HepG2 (cell line): ENCODE data around the gene SPAG4. TPM values are rescaled to one million over a fixed set of nuclear protein-coding genes. Genes with fewer than 3 reads are reported as not detected.
A peak's percentile ranks its signal among the peaks of the same experiment; 100 is the strongest.

Source experiments
- AGO2 ChIP-seq: fragments of 200-400 bp; formaldehyde crosslinking; optimal IDR thresholded peaks from 2 replicates; pipeline ENCODE3; 2017; ENCODE audit warnings: mild to moderate bottlenecking, low read depth, low read length, moderate library complexity
- AHR ChIP-seq: IDR thresholded peaks from 2 replicates; pipeline ENCODE4 v1.6.1; 2018; ENCODE audit warnings: missing genetic modification reagents, missing compliant biosample characterization
- IRF2 ChIP-seq: IDR thresholded peaks from 2 replicates; pipeline ENCODE4 v1.6.1; 2018; ENCODE audit warnings: missing genetic modification reagents, missing compliant biosample characterization
- MYC ChIP-seq: sonication (generic); formaldehyde crosslinking; IDR thresholded peaks from 2 replicates; pipeline ENCODE4 v1.9.0; 2021; ENCODE audit warnings: missing genetic modification reagents, borderline replicate concordance
- NFKB2 ChIP-seq: sonication (generic); formaldehyde crosslinking; IDR thresholded peaks from 2 replicates; pipeline ENCODE4 v1.4.0; 2020; ENCODE audit warnings: missing genetic modification reagents, borderline replicate concordance
- PHF21A ChIP-seq: sonication (generic); formaldehyde crosslinking; IDR thresholded peaks from 2 replicates; pipeline ENCODE4 v1.5.0; 2020; ENCODE audit warnings: mild to moderate bottlenecking, missing genetic modification reagents
- POLR2AphosphoS5 ChIP-seq: IDR thresholded peaks from 2 replicates; pipeline ENCODE4 v1.6.1; 2012; ENCODE audit warnings: low read depth, low read length
- PRPF4 ChIP-seq: fragments of 200-400 bp; formaldehyde crosslinking; IDR thresholded peaks from 2 replicates; pipeline ENCODE4 v1.6.1; 2016; ENCODE audit warnings: low read length, low read depth; ENCODE audit not compliant: poor library complexity, severe bottlenecking
- SP4 ChIP-seq: sonication (generic); formaldehyde crosslinking; IDR thresholded peaks from 2 replicates; pipeline ENCODE4 v1.8.1; 2023; ENCODE audit warnings: mild to moderate bottlenecking, missing genetic modification reagents
- TBX3 ChIP-seq: fragments of 450-650 bp; IDR thresholded peaks from 2 replicates; pipeline ENCODE4 v1.6.1; 2017; ENCODE audit warnings: antibody characterized with exemption, mild to moderate bottlenecking, inconsistent platforms, borderline replicate concordance
- XBP1 ChIP-seq: sonication (generic); formaldehyde crosslinking; IDR thresholded peaks from 2 replicates; pipeline ENCODE4 v1.5.0; 2020; ENCODE audit warnings: missing genetic modification reagents
- ZNF547 ChIP-seq: sonication (generic); formaldehyde crosslinking; IDR thresholded peaks from 2 replicates; pipeline ENCODE4 v1.5.1; 2020; ENCODE audit warnings: mild to moderate bottlenecking, missing genetic modification reagents
- ZNF619 ChIP-seq: sonication (generic); formaldehyde crosslinking; IDR thresholded peaks from 2 replicates; pipeline ENCODE4 v1.4.0; 2020; ENCODE audit warnings: mild to moderate bottlenecking, missing genetic modification reagents
- polyA plus RNA-seq, 8 experiments: library from polyadenylated mRNA; depleted of rRNA in 3 of 8; stranded (reverse) in 7 of 8; unstranded in 1 of 8; fragments of >200 nt; fragmentation: Illumina TruSeq in 4 of 8; extraction: Trizol in 4 of 8; gene quantifications; 2 replicates each; pipeline versions ENCODE4 v1.2.1 to v1.2.3, GENCODE V29; 2011 to 2016; ENCODE audit warnings: low read depth in 4 of 8, missing spikeins in 1 of 8, mixed read lengths in 1 of 8; ENCODE audit not compliant: insufficient read depth in 1 of 8
- total RNA-seq, 5 experiments: library from RNA; depleted of rRNA; stranded (reverse); fragments of >200 nt; fragmentation: Illumina TruSeq; extraction: Trizol; gene quantifications; 2 replicates each; pipeline ENCODE4 v1.2.3, GENCODE V29; 2016; ENCODE audit warnings: low read depth in 1 of 5
- TF ChIP-seq, protein P1 (sequence below): sonication (generic); formaldehyde crosslinking; IDR thresholded peaks from 2 replicates; pipeline ENCODE4 v1.4.0; 2020; ENCODE audit warnings: missing genetic modification reagents
- TF ChIP-seq, protein P2 (sequence below): sonication (generic); formaldehyde crosslinking; IDR thresholded peaks from 2 replicates; pipeline ENCODE4 v1.4.0; 2020; ENCODE audit warnings: mild to moderate bottlenecking, low read depth, missing genetic modification reagents
- TF ChIP-seq, protein P3 (sequence below): sonication (generic); formaldehyde crosslinking; IDR thresholded peaks from 2 replicates; pipeline ENCODE4 v1.5.0; 2020; ENCODE audit warnings: mild to moderate bottlenecking, missing genetic modification reagents
- TF ChIP-seq, protein P4 (sequence below): sonication (generic); formaldehyde crosslinking; IDR thresholded peaks from 2 replicates; pipeline ENCODE4 v1.5.1; 2020; ENCODE audit warnings: missing genetic modification reagents, mild to moderate bottlenecking, borderline replicate concordance
- TF ChIP-seq, protein P5 (sequence below): sonication (generic); formaldehyde crosslinking; IDR thresholded peaks from 2 replicates; pipeline ENCODE4 v1.5.0; 2020; ENCODE audit warnings: missing genetic modification reagents, mild to moderate bottlenecking, borderline replicate concordance

Gene SPAG4
- total and polyA plus RNA-seq, 2 of the 13 experiments (the other 11 are each of a cell fraction or from before 2014, with no cell fraction given): 5.8 to 137 TPM

DNA sequence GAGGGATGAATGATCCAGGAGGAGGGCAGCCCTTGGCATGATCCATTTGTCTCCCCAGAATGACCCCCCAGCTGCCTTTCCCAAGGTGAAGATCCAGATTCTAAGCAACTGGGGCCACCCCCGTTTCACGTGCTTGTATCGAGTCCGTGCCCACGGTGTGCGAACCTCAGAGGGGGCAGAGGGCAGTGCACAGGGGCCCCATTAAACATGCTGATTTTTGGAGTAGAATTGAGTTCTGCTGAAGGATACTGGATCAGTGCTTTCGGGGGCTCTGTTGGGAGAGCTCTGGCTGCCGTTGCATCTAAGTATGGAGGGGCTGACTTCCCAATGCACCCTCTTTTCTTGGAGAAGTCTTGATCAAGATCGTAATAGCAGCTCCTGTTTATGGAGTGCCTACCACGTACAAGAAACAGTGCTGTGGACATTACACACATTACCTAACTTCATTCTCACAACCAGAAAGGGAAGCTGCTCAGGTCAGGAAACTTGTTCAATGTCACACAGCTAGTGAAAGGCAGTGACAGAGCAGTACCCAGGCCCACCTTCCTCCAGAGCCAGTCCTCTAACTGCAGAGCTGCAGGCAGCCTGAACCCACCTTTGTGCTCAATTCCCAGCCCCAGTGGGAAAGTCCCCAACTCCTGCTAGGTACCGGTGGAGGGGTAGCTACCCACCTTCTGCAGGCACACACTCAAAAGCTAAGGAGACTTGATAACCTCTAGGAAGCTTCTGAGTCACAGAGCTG, 5.4 kb downstream of the SPAG4 start (continued):
- TF ChIP-seq, protein P1, sequence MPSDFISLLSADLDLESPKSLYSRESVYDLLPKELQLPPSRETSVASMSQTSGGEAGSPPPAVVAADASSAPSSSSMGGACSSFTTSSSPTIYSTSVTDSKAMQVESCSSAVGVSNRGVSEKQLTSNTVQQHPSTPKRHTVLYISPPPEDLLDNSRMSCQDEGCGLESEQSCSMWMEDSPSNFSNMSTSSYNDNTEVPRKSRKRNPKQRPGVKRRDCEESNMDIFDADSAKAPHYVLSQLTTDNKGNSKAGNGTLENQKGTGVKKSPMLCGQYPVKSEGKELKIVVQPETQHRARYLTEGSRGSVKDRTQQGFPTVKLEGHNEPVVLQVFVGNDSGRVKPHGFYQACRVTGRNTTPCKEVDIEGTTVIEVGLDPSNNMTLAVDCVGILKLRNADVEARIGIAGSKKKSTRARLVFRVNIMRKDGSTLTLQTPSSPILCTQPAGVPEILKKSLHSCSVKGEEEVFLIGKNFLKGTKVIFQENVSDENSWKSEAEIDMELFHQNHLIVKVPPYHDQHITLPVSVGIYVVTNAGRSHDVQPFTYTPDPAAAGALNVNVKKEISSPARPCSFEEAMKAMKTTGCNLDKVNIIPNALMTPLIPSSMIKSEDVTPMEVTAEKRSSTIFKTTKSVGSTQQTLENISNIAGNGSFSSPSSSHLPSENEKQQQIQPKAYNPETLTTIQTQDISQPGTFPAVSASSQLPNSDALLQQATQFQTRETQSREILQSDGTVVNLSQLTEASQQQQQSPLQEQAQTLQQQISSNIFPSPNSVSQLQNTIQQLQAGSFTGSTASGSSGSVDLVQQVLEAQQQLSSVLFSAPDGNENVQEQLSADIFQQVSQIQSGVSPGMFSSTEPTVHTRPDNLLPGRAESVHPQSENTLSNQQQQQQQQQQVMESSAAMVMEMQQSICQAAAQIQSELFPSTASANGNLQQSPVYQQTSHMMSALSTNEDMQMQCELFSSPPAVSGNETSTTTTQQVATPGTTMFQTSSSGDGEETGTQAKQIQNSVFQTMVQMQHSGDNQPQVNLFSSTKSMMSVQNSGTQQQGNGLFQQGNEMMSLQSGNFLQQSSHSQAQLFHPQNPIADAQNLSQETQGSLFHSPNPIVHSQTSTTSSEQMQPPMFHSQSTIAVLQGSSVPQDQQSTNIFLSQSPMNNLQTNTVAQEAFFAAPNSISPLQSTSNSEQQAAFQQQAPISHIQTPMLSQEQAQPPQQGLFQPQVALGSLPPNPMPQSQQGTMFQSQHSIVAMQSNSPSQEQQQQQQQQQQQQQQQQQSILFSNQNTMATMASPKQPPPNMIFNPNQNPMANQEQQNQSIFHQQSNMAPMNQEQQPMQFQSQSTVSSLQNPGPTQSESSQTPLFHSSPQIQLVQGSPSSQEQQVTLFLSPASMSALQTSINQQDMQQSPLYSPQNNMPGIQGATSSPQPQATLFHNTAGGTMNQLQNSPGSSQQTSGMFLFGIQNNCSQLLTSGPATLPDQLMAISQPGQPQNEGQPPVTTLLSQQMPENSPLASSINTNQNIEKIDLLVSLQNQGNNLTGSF (CRISPR knock-in tag): no peak
- TF ChIP-seq PHF21A (CRISPR knock-in tag) (no peak), AHR (CRISPR knock-in tag) (peak; percentile 47; the same call in 1 of the 2 replicates), ZNF619 (CRISPR knock-in tag) (0 out of 2 replicates have a peak, but pooled peaks have one; percentile 50), ZNF547 (no peak), MYC (CRISPR knock-in tag) (no peak), PRPF4 (no peak), AGO2 (peak; percentile 32), XBP1 (CRISPR knock-in tag) (no peak), IRF2 (no peak), TBX3 (no peak), POLR2AphosphoS5 (peak; percentile 55; the same call in 1 of the 2 replicates), NFKB2 (CRISPR knock-in tag) (no peak; the same call in 1 of the 2 replicates), SP4 (0 out of 2 replicates have a peak, but pooled peaks have one; percentile 23)
- TF ChIP-seq, protein P2, sequence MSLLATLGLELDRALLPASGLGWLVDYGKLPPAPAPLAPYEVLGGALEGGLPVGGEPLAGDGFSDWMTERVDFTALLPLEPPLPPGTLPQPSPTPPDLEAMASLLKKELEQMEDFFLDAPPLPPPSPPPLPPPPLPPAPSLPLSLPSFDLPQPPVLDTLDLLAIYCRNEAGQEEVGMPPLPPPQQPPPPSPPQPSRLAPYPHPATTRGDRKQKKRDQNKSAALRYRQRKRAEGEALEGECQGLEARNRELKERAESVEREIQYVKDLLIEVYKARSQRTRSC: no peak
- TF ChIP-seq, protein P3, sequence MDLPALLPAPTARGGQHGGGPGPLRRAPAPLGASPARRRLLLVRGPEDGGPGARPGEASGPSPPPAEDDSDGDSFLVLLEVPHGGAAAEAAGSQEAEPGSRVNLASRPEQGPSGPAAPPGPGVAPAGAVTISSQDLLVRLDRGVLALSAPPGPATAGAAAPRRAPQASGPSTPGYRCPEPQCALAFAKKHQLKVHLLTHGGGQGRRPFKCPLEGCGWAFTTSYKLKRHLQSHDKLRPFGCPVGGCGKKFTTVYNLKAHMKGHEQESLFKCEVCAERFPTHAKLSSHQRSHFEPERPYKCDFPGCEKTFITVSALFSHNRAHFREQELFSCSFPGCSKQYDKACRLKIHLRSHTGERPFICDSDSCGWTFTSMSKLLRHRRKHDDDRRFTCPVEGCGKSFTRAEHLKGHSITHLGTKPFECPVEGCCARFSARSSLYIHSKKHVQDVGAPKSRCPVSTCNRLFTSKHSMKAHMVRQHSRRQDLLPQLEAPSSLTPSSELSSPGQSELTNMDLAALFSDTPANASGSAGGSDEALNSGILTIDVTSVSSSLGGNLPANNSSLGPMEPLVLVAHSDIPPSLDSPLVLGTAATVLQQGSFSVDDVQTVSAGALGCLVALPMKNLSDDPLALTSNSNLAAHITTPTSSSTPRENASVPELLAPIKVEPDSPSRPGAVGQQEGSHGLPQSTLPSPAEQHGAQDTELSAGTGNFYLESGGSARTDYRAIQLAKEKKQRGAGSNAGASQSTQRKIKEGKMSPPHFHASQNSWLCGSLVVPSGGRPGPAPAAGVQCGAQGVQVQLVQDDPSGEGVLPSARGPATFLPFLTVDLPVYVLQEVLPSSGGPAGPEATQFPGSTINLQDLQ (CRISPR knock-in tag): no peak
- TF ChIP-seq, protein P4, sequence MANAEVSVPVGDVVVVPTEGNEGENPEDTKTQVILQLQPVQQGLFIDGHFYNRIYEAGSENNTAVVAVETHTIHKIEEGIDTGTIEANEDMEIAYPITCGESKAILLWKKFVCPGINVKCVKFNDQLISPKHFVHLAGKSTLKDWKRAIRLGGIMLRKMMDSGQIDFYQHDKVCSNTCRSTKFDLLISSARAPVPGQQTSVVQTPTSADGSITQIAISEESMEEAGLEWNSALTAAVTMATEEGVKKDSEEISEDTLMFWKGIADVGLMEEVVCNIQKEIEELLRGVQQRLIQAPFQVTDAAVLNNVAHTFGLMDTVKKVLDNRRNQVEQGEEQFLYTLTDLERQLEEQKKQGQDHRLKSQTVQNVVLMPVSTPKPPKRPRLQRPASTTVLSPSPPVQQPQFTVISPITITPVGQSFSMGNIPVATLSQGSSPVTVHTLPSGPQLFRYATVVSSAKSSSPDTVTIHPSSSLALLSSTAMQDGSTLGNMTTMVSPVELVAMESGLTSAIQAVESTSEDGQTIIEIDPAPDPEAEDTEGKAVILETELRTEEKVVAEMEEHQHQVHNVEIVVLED: no peak
- TF ChIP-seq, protein P5, sequence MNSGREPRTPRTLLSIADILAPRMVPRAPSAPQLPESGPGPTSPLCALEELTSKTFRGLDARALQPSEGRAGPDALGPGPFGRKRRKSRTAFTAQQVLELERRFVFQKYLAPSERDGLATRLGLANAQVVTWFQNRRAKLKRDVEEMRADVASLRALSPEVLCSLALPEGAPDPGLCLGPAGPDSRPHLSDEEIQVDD (CRISPR knock-in tag): no peak
